Measurements from ENCODE around the gene SOCS4. TPM values are rescaled to one million over a fixed set of nuclear protein-coding genes. Genes with fewer than 3 reads are reported as not detected.
"Not testable (repeated sequence)": the region's sequence is repeated elsewhere in the genome, so short reads cannot be mapped to it uniquely, and the experiment has no call there.

SOCS4 gene
- polyA plus RNA-seq (ENCODE audit: insufficient read length), result 9.9 TPM

GRCh38 chr14:55026793-55027561 is at the start of gene SOCS4, which contains the start of gene WDHD1:
Gene SOCS4 (plus strand): TSS chr14:55027236. CDS start chr14:55043042, 15,806 bp downstream.
Gene WDHD1 (minus strand): TSS chr14:55027099. CDS start chr14:55026787, 312 bp downstream.
- peak; percentile 74 for DNase-seq (ENCODE audit: low read depth)

- DNase-seq (ENCODE audit: low read depth), result no peak
Observed at GRCh38 chr14:54979039-54979438, 48.0 kb upstream of the SOCS4 start.

- DNase-seq (ENCODE audit: low read depth), result no peak
Observed at GRCh38 chr14:54981698-54982097, 45.3 kb upstream of the SOCS4 start.

GRCh38 chr14:54985156-54985555 is 41.9 kb upstream of the SOCS4 start:
- no peak for DNase-seq (ENCODE audit: low read depth)

GRCh38 chr14:55000381-55000780 is 26.7 kb upstream of the SOCS4 start:
- DNase-seq (ENCODE audit: low read depth), result no peak

- DNase-seq (ENCODE audit: low read depth), result no peak
Observed at GRCh38 chr14:55005071-55005470, 22.0 kb upstream of the SOCS4 start.

GRCh38 chr14:55015006-55015405 is 12.0 kb upstream of the SOCS4 start:
- no peak for DNase-seq (ENCODE audit: low read depth)

GRCh38 chr14:55019968-55020554 is 7.0 kb upstream of the SOCS4 start:
- DNase-seq (ENCODE audit: low read depth), result no peak

GRCh38 chr14:55024365-55024764 is 2.7 kb upstream of the SOCS4 start:
- DNase-seq (ENCODE audit: low read depth), result not testable (repeated sequence)

GRCh38 chr14:55025948-55026347 is 1.1 kb upstream of the SOCS4 start:
- DNase-seq (ENCODE audit: low read depth), result no peak

- DNase-seq (ENCODE audit: low read depth), result no peak
Observed at GRCh38 chr14:55026441-55026792, 619 bp upstream of the SOCS4 start.

- no peak for DNase-seq (ENCODE audit: low read depth)
Observed at GRCh38 chr14:55028066-55028465, 1.0 kb downstream of the SOCS4 start.

- DNase-seq (ENCODE audit: low read depth), result no peak
Observed at GRCh38 chr14:55028476-55028875, 1.4 kb downstream of the SOCS4 start.

GRCh38 chr14:55031190-55031589 is 4.2 kb downstream of the SOCS4 start:
- DNase-seq (ENCODE audit: low read depth), result no peak

GRCh38 chr14:55037995-55038394 is 11.0 kb downstream of the SOCS4 start:
- not testable (repeated sequence) for DNase-seq (ENCODE audit: low read depth)

GRCh38 chr14:55038708-55039107 is 11.7 kb downstream of the SOCS4 start:
- no peak for DNase-seq (ENCODE audit: low read depth)

GRCh38 chr14:55043528-55043927 is 16.5 kb downstream of the SOCS4 start:
- DNase-seq (ENCODE audit: low read depth), result no peak

- DNase-seq (ENCODE audit: low read depth), result no peak
Observed at GRCh38 chr14:55045087-55045486, 18.1 kb downstream of the SOCS4 start.

- DNase-seq (ENCODE audit: low read depth), result no peak
Observed at GRCh38 chr14:55047301-55048053, 20.4 kb downstream of the SOCS4 start.

GRCh38 chr14:55048900-55049436 is 21.9 kb downstream of the SOCS4 start:
- DNase-seq (ENCODE audit: low read depth), result no peak

GRCh38 chr14:55051165-55051422 is 24.1 kb downstream of the SOCS4 start:
- DNase-seq (ENCODE audit: low read depth), result no peak

- DNase-seq (ENCODE audit: low read depth), result peak; percentile 75
Observed at GRCh38 chr14:55051423-55052268, 24.6 kb downstream of the SOCS4 start, which contains the start of gene MAPK1IP1L. Gene MAPK1IP1L (plus strand): TSS chr14:55051647. CDS start chr14:55061684, 10,037 bp downstream.

Data from forelimb muscle (tissue), 1 donor.